HG02870 (cell line): Measurements from ENCODE around the gene BRINP3.

ENCODE experiments used
- ATAC-seq: cut with Tn5 transposase; IDR thresholded peaks from one replicate; pipeline ENCODE4 v1.9.1; 2021; ENCODE audit warnings: mild to moderate bottlenecking, moderate library complexity; ENCODE audit not compliant: unreplicated experiment

BRINP3 gene

GRCh38 chr1:190453550-190453949 is 24.1 kb downstream of the BRINP3 start:
- ATAC-seq = no peak

- no peak for ATAC-seq
These were observed 25.3 kb downstream of the BRINP3 start for GRCh38 chr1:190452272-190452848.

DNA sequence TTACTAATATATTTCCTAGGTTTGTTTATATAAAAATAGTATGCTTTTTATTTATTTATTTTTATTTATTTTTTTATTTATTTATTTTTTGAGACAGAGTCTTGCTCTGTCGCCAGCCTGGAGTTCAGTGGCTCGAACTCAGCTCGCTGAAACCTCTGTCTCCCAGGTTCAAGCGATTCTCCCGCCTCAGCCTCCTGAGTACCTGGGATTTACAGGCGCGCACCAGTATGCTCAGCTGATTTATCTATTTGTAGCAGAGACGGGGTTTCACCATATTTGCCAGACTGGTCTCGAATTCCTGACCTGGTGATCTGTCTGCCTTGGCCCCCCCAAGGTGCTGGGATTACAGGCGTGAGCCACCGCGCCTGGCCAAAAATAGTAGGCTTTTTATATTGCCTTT is 33.2 kb downstream of the BRINP3 start:
- ATAC-seq = no peak

- ATAC-seq = no peak
These were observed 38.2 kb downstream of the BRINP3 start for GRCh38 chr1:190439447-190439846.

- ATAC-seq = no peak
These were observed 41.0 kb downstream of the BRINP3 start for GRCh38 chr1:190436615-190437014.

DNA sequence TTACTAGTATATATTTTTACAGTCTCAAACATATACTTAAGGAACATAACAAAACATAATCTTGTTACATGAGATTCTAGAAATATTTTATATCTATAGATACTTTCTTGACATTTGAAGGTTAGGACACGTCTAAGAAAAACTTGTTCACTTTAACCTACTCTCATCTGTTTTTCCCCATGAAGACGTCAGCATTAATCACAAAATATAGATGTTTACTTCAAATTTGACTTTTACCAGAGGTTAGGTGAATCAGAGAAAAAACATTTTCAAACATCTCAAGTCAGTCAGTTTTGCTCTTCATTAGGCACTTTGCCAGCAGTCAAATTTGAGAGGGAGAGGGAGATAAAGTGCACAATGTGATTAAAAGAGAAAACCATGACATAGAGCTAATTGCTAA is 47.7 kb downstream of the BRINP3 start:
- ATAC-seq = no peak

GRCh38 chr1:190429141-190429540 is 48.5 kb downstream of the BRINP3 start:
- no peak for ATAC-seq

DNA sequence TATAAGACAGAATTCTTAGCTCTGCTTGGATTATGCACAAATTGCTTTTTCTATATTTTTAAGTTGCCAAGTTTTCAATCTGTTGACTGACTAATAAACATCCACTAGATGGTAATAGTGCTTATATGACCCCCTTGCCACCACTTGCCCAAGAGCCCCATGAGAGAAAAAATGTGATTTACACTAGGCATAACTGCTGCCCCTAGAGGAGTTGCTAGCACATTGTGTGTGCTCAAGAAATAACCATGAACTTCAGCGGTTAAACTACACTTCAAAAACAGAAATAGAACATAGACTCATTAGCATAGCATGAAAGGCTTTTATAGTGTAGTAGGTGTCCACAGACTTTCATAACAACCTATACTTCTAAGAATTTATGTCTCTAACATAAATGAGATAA is 61.4 kb downstream of the BRINP3 start:
- ATAC-seq = no peak

DNA sequence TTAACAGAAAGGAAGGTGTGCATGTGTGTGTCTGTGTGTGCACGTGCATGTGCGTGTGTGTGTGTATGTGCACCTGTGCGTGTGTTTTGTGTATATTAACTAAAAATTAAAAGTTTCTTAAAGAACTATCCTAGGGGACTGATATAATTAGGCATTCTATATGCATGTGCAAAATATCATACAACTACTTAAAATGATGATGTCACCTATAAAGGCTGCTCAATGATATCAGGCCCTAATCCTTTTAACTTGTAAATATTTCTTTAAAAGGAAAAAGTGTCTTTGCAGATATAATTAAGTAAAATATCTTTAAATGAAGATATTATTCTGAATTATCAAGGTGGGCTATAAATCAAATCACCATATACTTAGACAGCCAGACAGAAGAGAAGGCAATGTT is 64.5 kb downstream of the BRINP3 start:
- no peak for ATAC-seq

- ATAC-seq = no peak
These were observed 74.3 kb downstream of the BRINP3 start for GRCh38 chr1:190403402-190403801.

GRCh38 chr1:190399233-190399632 is 78.4 kb downstream of the BRINP3 start:
- ATAC-seq = no peak

GRCh38 chr1:190391582-190391981 is 86.1 kb downstream of the BRINP3 start:
- no peak for ATAC-seq

GRCh38 chr1:190377991-190378390 is 99.7 kb downstream of the BRINP3 start:
- no peak for ATAC-seq

GRCh38 chr1:190377294-190377693 is 100.4 kb downstream of the BRINP3 start:
- ATAC-seq = no peak

DNA sequence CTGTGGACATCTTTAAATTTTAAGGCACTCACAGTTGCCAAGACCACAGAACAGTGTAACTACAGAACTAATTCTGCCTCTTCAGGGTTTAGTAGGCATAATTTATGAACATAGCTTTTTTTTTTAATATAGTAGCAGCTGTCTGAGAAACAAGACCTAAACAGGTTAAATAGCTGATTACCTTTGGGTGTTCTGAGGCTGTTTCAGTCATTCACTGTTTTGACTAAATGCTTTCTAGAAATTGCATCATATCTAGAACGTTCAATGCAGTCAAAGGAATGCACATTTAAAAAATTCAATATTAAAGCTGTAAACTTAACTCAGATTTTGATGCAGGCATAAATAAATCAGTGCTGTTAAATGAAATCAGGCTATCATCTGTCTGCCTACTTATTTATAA is 101.6 kb downstream of the BRINP3 start:
- no peak for ATAC-seq

DNA sequence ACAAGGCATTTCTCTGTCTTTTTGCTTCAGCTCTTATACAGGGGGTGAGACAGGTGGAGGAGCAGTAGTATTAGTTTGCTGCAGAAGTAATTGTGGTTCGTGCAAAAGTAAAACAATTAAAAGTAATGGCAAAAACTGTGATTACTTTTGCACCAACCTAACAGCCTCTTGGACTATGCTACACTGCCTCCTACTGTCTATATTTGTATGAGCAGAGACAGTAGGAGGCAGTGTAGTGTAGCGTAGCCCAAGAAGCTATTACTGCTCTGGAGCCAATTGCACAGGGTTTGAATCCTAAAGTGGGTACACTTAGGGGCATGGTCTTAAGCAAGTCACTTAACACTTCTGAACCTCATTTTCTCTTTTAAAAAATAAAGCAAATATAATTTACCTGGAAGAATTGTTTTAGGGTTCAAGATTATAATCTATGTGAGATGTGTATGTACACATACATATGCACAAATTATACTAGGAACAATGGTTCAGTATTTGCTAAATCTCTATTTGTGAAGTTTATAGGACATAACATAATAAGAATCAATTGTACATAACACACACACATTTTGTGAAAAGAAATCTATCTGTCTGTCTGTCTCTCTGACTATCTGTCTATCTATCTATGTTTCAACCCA is 103.8 kb downstream of the BRINP3 start:
- no peak for ATAC-seq

DNA sequence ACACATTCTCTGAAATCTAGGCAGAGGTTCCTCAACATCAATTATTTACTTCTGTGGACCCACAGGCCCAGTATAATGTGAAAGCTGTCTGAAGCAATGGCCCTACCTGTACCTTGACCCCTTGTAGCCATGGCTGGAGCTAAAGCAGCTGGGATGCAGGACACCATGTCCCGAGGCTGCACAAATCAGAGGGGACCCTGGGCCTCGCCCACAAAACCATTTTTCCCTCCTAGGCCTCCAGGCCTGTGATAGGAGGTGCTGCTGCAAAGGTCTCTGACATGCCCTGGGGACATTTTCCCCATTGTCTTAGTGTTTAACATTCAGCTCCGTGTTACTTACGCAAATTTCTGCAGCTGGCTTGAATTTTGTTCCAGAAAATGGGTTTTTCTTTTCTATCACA is 110.5 kb downstream of the BRINP3 start:
- no peak for ATAC-seq

- no peak for ATAC-seq
These were observed 112.4 kb downstream of the BRINP3 start for GRCh38 chr1:190365283-190365682.

- no peak for ATAC-seq
These were observed 124.0 kb downstream of the BRINP3 start for GRCh38 chr1:190353538-190354101.

DNA sequence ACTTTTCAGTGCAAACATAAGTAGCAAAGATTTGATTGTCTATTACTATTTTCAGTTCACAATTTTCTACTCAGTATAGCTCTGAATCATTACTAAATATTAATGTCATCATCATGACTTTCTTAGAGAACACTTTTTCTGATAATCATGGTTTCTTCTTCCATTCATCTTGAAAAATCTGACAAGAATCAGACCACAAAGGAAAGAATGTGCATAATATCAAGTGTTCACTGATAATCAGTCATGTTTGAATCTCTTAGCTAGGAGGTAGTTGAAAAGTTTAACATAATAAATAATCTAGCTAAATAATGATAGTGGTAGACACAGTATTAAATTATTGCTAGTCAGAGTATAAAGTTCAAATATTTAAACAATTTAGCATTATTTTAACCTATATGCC is 133.2 kb downstream of the BRINP3 start:
- ATAC-seq = no peak

DNA sequence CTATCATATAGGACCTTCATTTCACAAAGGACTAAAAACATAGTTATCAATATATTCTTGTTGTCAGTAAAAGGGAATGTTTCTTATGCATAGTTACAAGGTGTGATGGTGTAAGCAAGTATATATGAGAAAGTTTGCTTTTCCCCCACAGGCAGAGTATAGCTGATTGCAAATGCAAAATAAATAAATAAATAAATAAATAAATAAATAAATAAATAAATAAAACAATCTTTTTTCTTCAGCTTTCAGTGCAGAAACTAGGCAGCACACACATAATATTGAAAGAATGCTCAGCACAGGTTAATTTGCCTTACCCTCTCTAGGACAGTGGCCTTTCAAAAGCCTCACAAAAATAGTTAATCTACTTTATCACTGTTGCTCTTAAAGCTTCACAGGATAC is 138.8 kb downstream of the BRINP3 start:
- ATAC-seq = no peak

DNA sequence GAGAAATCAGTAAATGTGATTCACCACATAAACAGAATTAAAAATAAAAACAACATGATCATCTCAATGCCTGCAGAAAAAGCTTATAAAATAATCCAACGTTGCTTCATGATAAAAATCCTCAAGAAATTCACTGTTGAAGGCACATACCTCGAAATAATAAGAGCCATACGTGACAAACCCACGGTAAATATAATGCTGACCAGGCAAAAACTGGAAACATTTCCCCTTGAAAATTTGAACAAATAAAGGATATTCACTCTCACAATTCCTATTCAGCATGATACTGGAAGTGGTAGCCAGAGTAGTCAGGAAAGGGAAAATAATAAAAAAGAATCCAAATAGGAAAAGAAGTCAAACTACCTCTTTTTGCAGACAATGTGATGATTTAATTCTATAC is 148.8 kb downstream of the BRINP3 start:
- no peak for ATAC-seq

GRCh38 chr1:190328361-190328760 is 149.3 kb downstream of the BRINP3 start:
- ATAC-seq = no peak
